ENCODE measurements around the gene CHGA.

The CHGA gene

DNA sequence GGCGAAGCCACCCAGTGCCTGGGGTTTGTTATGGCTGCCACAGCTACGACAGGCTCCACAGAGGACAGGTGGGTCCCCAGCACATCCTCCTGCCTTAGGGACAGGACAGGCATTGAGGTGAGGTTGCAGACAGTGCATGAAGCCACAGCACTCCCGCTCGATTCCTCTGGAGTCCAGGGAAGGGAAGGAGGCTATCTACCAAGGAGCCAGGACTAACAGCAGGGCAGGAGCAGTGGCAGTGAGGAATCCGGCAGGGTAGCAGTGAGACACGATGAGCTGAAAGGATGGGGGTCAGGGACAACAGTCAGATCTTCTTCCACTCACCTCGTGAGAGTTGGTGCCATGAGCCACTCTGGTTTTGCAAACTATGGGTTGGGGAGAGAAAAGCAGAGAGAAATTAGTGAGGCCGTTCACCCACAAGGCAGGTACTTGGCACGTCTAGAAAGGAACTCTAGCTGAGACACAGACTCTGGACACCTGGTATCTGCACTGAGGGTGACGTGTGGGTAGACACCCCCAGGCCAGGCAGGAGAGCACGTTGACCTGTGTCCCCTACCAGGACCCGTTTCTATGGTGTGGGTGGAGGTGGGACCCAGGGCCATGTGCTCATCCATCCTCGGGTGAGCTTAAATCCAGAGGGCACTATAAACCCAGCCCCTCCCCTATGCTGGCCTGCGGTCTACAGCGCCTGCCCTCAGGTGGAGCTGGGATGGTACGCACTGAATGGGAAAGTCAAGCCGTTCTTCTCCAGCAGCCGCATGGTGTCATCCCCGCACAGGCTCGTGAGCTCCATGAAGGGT lies 39.3 kb downstream of the CHGA start:
- no peak for DNase-seq (ENCODE audit: low spot score)

- DNase-seq (ENCODE audit: low spot score): no peak
Observed at GRCh38 chr14:92962831-92963095, 39.8 kb downstream of the CHGA start.

GRCh38 chr14:92963301-92964123 lies 40.6 kb downstream of the CHGA start:
- DNase-seq (ENCODE audit: low spot score): no peak

DNA sequence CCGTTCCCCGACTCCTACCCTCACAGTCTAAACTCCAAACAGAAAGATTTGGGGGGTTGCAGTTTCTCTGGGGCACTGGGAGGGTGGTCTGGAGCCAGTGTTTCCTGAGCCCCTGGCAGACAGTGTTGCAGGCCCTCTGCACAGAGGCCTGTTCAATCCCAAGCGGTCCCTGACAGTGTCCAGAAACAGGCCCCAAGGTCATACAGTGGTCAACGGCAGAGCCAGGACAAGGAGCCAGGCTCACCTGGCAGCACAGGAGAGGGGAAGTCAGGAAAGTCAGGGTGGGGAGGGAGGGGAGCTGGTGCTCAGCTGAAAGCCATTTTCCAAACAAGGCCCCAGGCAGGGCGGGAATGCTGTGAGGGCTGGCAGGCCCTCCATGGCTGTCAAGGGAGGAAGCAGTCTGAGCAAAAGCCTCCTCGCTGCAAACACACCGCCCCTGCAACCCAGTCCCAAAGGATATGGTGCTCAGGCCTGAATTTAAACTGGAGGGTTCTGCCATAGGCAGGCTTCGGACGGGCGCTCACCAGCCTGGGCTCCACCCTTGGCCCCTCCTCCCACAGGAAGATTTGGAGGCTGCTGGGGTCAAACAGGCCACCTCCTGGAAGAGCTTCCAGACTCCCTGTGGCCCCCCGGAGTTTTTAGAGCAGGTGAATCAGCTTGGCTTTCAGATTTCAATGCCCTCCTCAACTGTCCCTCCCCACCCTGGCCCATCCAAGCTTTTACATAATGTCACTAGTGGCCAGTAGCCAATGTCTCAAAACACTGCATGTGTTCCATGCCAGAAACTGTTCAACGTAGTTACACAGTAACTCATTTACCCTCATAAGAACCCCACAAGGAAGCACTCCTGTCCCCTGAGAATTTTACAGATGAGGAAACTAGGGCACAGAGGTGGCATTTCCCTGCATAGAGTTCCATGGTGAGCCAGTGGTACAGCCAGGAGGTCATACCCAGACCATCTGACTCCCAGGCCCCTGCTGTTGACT lies 41.5 kb downstream of the CHGA start:
- no peak for DNase-seq (ENCODE audit: low spot score)

DNA sequence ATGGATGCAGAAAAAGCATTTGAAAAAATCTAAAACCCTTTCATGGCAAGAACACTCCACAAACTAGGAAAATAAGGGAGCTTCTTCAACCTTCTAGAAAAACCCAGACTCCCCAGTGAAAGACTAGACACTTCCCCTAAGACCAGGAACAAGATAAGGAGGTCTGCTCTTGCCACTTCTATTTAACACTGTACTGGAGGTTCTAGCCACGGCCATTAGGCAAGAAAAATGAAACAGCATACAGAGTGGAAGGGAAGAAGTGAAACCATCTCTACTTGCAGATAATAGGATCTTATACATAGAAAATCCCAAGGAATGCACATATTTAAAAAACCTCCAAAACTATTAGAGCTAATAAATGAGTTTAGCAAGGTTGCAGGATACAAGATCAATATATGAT lies 42.3 kb downstream of the CHGA start:
- DNase-seq (ENCODE audit: low spot score): no peak

DNA sequence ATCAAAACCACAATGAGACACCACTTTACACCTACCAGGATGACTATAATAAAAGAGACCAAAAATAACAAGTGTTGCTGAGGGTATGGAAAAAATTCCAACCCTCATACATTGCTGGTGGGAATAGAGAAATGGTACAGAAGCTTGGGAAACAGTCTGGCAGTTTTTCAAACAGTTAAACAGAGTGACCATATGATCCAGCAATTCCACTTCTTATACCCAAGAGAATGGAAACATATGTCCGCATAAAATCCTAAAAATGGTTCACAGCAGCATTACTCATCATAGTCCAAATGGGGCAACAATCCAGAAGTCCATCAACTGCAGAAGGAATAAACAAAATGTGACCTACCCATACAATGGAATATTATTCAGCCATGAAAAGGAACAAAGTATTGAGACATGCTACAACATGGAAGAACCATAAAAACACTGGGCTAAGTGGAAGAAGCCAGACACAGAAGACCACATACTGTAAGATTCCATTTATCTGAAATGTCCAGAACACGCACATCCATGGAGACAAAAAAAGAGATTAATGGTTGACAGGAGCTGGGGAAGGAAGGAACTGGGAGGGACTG lies 44.5 kb downstream of the CHGA start:
- no peak for DNase-seq (ENCODE audit: low spot score)

DNA sequence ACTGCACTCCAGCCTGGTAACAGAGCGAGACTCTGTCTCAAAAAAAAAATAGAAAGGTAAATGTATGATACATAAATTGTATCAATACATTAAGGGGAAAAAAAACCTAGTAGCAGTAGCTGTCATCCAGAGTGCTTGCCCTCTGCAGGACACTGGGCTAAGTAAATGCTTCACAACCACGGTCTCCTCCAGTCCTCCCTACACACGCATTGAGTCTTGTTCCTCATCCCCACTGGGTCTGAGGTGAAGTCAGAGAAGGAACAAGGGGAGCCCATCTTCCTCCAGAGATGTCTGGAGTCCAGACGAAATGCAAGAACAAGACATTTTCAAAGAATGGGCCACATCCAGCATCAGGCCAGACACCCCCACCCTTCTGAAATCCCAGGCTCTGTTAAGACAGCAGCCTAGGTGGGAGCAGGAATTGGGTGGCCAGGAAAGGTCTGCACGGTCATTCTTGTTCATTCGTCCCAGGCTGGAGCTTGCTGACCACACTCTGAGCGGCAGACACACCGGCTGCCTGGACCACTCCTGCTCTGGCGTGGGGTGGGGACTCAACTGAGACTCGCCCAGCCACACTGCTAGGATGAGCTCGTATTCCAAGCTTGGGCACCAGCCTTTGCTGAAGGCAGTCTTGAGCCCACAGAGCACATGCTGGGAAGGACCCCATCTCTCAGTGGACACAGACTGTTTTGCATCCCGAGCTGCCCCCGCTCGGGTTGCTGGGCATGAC lies 45.5 kb downstream of the CHGA start:
- DNase-seq (ENCODE audit: low spot score): no peak

DNA sequence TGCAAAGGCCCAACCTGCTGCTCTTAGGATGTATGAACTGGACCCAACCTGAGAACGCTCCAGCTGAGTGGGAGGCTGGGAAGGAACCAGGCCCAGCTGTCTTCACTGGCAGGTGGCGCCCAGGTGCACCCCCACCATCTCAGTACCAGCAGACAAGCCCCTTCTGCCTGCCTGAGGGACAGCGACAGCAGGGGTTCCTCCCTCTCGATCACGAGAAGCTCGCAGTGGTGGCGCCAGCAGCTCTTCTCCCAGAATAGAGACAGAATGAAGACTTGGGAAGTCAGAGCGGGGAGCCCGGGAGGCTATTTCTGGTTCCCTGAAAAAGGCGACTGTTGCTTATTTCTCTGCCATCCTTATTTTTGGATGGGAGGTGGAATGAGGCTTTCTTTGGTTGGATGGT lies 46.5 kb downstream of the CHGA start:
- DNase-seq (ENCODE audit: low spot score): no peak

- DNase-seq (ENCODE audit: low spot score): no peak
Observed at GRCh38 chr14:92969871-92970270, 46.9 kb downstream of the CHGA start.

DNA sequence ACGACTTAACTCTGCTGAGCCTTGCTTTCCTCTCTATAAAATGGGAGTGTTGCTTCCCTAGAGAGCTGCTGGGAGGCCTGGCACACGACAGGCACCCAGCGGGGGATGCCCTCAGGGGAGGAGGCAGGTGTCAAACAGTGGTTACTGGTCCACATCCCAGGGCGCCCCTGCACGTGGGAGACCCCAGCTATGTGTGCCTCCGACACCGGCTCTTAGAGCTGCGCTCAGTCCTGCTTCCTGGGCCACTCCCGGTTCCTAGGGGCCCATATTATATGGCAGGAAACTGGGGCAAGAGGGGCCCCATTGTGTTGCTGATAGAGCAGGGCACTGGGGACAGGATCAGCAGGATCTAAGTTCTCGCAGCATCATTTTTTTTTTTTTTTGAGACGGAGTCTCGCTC lies 47.3 kb downstream of the CHGA start:
- no peak for DNase-seq (ENCODE audit: low spot score)

DNA sequence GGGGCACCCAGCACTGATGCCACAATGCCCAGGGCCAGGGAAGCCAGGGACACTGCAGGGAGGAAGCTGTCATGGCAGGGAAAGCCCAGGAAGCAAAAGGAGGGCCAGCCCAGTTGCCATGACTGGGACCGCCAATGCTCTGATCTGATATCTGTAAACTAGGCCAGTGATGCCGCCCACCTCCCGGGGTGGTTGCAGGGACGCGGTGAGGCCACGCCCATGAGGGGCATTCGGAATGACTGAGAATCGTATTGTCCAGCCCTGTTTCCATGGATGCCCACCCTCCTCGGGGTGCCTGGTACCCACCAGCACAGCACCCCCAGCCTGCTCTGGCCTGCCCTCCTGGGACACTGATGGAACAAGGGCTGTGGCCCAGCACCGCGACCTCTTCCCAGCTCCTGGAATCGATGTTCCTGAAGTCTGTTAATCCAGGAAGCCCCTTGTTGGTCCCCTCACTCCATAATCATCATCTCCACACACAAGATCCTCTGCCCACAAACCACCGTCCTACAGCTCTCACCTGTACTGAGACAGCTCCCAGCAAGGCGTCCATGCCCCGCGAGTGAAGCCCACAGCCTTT lies 48.7 kb downstream of the CHGA start:
- no peak for DNase-seq (ENCODE audit: low spot score)

DNA sequence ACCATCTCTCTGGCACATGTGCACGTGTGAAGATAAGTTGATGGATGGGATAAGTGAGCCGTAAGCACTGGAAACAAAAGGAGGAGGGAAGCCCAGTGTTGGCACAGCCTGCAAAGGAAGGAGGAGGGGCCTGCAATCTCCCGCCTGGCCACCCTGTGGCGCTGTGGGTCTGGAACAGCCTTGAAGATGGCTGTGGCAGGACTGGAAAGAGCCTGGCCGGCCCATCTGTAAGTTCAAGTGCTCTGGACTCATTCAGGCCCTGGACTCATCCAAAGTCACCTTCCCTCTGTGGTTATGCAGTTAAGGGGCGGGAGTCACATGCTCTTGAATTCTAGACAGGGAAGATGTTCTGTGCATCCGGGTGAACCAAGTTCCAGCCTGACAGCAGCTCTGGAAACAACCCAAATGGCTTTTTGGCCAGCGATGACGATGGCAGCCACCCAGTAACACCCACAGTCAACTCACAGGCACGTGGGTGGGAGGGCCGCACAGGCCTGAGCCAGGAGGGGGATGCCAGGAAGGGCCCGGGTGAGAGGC lies 50.4 kb downstream of the CHGA start:
- DNase-seq (ENCODE audit: low spot score): no peak

DNA sequence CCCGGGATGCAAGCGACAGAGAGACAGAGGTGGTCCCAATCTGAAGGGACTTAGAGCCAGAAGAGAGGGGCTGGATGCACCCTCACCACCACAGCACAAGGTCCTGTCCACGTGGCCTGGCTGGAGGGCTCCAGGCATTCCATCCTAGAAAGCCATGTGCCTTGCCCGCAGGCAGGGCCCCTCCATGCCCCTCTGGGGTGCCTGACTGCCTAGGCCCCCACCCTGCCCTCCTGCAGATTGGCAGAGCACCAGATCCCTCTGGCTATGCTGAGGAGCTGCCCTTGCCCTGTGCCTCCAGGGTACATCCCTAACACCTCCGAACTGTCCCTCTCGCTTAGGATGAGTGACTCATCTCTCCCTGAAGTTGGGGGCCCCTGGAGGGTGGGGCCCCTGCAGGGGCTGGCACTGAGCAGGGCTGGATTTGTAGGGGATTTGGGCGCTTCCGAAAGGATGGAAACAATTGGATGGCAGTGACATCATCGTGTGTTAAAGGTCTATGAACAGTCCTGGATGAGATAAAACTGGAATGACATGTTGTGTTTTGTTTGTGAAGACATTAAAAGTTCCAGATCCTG lies 50.9 kb downstream of the CHGA start:
- DNase-seq (ENCODE audit: low spot score): no peak

GRCh38 chr14:92974541-92975345 lies 51.8 kb downstream of the CHGA start:
- no peak for DNase-seq (ENCODE audit: low spot score)

DNA sequence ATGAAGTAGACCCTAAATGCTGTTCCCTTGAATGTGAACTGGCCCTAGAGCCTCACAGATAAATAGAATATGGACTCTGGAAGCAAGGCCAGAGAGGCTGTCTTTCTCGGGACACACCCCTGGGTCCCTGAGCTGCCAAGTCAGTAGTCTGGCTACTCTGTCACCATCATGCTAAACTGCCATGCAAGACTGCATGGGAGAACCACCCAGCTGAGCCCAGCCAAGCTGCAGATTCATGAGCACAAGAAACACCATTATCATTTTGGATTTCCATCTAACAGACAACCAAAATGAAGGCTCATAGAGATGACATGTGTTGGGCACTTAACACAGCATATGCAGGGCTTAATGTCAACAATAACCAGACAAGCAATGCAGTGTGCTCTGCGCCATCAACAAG lies 53.3 kb downstream of the CHGA start:
- no peak for DNase-seq (ENCODE audit: low spot score)

GRCh38 chr14:92978229-92979021 lies 55.5 kb downstream of the CHGA start:
- DNase-seq (ENCODE audit: low spot score): no peak

GRCh38 chr14:92980866-92981265 lies 57.9 kb downstream of the CHGA start:
- DNase-seq (ENCODE audit: low spot score): no peak

DNA sequence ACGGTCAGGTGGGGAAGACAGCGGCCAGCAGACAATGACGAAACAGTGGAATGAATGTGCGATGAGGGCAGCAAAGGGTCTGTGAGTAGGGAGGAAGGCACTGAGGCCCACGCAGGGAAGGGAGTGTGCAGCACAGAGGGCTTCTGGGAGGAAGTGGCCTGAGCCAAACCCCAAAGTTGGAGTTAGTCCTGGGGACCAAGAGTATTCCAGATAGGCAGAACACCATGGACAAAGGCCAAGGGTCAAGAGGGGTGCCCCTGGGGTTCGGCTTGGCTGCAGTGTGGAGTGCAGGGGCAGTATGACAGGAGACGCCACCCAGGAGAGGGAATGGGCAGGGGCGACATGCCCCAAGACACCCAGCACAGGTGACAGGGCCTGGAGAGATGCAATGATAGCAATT lies 58.8 kb downstream of the CHGA start:
- DNase-seq (ENCODE audit: low spot score): no peak

DNA sequence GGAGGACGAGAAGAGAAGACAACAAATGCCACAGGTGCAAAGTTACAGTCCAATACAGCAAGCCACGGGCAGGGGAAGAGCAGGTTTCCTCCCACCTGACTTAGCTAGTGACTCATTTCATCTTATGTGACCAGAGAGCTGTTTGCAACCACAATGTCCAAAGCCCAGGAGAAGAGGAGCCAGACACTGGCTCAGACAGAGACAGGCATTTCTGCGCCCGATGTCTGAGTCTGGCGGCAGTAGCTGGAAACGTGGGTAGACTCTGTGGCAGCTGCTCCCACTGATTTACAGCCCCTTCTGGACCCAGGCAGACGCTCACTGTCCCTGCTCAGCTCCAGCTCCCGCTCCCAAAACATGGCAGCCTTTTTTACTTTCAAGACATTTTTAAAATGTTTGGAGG lies 60.0 kb downstream of the CHGA start:
- no peak for DNase-seq (ENCODE audit: low spot score)
